Medulla oblongata (tissue), 1 donor: ENCODE results near the gene GALNT5.
"Not testable (repeated sequence)": the region's sequence is repeated elsewhere in the genome, so short reads cannot be mapped to it uniquely, and the experiment has no call there.

ENCODE experiments used
- DNase-seq: peaks from one replicate; pipeline ENCODE4 v3.0.0-alpha.2; 2015; ENCODE audit errors: extremely low spot score

Gene GALNT5, protein sequence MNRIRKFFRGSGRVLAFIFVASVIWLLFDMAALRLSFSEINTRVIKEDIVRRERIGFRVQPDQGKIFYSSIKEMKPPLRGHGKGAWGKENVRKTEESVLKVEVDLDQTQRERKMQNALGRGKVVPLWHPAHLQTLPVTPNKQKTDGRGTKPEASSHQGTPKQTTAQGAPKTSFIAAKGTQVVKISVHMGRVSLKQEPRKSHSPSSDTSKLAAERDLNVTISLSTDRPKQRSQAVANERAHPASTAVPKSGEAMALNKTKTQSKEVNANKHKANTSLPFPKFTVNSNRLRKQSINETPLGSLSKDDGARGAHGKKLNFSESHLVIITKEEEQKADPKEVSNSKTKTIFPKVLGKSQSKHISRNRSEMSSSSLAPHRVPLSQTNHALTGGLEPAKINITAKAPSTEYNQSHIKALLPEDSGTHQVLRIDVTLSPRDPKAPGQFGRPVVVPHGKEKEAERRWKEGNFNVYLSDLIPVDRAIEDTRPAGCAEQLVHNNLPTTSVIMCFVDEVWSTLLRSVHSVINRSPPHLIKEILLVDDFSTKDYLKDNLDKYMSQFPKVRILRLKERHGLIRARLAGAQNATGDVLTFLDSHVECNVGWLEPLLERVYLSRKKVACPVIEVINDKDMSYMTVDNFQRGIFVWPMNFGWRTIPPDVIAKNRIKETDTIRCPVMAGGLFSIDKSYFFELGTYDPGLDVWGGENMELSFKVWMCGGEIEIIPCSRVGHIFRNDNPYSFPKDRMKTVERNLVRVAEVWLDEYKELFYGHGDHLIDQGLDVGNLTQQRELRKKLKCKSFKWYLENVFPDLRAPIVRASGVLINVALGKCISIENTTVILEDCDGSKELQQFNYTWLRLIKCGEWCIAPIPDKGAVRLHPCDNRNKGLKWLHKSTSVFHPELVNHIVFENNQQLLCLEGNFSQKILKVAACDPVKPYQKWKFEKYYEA

DNA sequence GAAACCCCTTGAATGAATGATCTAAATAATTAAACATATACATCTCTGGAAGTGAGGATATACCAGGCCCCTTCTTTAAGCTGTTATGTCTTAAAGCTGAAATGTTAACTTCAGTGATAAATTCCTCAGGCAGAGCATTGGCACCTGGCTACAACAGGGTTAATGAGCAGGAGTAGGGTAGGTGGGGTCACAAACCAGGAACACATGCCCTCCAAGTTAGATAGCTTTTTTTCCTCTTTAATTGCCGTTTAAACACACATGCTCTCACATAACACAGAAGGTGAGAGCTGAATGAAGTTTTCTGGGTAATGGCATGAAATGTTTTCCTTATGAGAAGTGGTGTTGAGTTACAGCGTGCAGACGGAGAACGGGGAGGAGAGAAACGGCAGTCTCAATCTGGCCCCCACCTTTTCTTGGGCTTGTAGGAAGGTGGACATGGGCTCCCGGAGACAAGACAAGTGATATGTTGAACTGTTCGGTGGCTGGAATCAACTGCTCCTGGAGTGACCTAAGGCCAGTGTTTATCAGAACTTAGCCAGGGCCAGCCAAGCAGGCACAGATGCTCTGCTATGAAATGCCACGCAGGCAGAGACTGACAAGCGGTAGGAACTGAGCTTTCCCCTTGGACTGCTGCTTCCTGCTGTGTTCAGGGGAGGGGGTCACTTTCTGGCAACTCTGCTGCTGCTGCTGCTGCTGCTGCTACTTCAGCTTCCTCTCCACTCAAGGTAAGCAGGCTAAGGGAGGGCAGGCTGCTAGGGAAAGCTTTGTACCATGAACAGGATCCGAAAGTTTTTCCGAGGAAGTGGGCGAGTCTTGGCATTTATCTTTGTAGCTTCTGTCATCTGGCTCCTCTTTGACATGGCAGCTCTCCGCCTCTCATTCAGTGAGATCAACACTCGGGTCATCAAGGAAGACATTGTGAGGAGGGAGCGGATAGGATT is at the start of gene GALNT5:
Gene GALNT5, plus strand, starts transcription at position 394 of the 941 bp plus-strand sequence. Its CDS starts 378 bp downstream, at position 772.
- peak; percentile 12 for DNase-seq

DNA sequence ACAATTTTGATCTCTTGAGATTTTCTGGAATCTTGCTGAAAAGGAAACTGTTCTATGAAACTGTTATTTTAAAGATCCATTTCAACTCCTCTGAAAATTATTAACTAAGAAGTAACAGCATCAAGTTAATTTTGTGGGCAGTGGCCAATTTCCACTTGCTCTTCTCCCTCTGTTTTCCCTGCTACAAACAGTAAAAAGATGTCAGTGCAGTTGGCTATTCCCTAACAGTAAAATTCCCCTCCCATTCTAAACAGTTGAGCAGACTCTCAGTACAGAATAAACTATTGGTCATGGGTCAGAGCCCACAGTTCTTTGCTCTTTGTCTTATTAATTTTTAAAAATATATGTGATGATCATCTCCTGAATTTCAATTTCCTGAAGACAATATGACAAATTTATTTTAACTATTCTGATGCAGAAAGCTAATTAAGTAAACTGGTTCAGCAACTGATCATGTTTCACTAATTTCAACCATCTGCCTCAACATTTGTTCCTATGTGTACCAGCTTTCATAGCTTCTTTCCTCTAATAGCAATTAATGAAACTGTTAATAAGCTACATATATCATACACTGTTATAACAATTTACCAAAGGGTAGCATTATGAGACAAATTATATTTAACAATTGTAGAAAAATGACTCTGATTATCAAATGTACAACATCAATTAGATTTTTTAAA is 41.1 kb upstream of the GALNT5 start:
- DNase-seq: no peak

DNA sequence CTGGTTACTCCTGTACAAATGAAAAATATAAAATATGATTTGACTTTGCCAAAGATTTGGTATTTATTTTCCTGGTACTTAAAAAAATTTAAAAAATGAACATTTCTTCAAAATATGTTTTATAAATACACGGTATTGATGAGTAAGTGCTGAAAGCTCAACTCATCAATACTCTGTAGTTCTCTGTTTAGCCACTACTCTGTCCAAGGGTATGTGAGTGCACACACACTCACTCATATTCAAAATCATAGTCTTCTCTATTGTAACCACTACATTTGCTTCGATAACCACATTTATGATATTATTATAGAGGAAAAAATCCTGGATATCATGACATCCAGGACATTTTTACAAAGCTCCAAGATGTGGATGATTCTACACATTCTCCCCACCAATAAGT is 40.1 kb upstream of the GALNT5 start:
- DNase-seq: no peak

DNA sequence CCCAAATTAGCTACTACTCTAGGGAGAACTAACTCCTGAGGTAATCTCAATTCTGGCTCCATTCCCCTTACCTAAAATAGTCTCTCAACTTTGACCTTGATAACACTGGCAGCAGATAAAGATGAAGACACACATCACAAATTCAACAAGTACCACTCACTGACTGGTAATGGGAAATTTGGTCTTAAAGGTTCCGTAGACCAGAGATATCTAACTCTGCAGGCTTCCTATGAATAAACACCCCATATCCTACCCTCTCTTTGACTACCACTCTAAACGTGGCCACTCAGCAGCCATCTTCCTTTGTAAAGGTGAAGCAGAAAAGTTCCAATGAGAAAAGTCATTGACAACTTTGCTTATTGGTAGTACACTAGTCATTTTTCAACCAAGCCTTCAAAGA is 38.6 kb upstream of the GALNT5 start:
- DNase-seq: no peak

DNA sequence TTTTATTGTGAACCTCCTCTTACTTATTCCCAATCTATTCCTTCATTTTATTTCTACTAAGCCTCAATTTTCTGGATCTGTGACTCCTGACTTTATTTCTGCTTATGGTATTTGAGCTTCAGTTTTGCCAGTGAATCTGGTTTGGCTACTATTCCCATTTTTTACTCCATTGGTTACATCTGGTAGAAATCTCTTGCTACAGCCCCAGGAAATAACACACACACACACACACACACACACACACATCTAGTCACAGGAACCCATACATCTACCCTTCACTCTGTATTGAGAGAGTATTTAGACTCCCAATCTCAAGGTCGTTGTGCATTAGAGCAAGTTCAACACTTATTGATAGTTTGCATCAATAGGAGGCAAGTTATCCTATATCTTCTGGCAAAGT is 37.0 kb upstream of the GALNT5 start:
- DNase-seq: no peak

DNA sequence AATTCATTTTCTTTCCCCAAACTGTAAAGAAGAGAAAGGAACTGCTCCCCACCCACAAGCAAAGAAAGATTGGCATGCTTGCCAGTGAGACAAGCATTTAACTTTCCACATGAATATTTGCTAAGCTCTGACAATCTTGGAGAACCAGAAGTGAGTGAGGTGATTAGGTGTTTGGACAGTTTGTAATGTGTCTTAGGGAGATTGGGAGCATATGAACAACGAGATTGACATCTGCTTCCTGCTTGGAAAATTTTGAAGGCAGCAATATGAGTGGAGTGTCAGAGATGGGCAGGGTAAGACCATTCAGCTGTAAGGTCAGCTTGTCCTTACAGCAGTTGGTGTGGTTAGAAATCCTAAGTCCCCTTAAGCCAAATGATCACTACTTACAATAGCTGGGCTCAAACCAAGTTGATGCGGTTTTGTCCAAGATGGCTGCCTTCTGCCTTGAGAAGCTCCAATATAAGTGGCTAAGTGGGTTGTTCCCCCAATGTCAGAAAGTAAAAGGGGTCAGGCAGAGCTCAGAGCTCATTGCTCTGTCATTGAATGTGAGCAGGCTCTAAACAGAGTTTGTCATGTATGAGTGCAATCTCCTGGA is 36.0 kb upstream of the GALNT5 start:
- no peak for DNase-seq

DNA sequence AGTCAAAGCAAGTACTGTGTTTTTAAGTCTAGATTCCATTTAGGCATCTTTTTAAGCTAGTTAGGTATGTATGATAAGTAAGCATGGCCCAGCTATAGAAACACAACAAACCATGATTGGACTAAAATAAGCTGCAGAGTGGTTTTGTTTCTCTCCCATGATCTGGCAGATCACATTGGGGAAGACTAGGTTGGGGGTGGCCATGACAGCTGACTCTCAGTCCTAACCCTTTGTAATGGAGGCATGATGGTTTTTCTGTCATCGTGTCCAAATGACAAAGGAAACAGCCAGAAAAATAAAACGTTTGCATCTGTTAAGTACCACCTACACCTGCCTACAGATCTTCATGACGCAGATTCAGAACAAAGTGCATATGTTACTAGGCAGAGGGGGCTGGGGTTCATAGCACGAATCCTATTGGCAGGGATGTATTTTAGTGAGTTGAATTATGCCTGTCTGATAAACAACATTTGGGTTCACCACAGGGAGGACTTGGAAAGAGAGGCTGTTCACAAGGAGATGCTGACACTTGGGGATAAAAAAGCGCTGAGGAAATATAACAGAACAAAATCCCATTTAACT is 33.8 kb upstream of the GALNT5 start:
- DNase-seq: no peak

DNA sequence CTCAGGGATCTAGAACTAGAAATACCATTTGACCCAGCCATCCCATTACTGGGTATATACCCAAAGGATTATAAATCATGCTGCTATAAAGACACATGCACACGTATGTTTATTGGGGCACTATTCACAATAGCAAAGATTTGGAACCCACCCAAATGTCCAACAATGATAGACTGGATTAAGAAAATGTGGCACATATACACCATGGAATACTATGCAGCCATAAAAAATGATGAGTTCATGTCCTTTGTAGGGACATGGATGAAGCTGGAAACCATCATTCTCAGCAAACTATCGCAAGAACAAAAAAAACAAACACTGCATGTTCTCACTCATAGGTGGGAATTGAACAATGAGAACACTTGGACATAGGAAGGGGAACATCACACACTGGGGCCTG is 33.1 kb upstream of the GALNT5 start:
- not testable (repeated sequence) for DNase-seq

DNA sequence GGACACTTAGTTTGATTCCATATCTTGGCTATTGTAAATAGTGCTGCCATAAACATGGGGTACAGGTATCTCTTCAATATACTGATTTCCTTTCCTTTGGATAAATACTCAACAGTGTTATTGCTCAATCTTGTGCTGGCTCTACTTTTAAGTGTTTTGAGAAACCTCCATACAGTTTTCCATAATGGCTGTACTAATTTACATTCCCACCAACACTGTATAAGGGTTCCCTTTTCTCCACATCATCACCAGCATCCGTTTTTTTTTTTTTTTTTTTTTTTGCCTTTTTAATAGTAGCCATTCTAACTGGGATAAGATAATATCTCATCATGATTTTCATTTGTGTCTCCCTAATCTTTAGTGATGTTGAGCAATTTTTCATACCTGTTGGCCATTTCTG is 29.9 kb upstream of the GALNT5 start:
- DNase-seq: no peak

DNA sequence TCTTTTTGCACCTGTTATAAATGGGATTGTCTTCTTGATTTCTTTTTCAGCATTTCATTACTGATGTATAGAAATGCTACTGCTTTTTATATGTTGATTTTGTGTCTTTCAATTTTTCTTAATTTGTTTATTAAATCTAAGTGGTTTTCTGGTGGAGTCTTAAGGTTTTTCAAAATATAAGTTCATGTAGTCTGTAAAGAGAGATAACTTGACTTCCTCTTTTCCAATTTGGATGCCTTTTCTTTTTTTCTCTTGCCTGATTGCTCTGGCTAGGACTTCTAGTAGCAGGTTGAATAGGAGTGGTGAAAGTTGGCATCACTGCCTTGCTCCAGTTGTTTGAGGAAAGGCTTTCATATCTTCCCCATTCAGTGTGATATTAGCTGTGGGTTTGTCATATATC is 28.6 kb upstream of the GALNT5 start:
- no peak for DNase-seq

DNA sequence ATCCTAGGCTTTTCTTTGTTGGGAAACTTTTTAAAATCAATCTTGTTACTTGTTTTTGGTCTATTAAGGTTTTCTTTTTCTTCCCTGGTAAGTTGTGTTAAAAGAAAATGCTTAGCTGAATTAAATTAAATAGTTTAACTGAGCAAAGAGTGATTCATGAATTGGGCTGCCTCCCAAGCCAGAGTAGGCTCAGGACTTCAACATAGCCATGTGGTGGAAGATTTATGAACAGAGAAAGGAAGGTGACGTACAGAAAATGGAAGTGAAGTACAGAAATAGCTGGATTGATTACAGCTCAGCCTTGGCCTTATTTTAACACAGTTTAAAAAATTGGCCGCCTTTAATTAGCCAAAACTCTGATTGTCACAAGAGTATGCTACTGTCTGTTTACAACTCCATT is 27.9 kb upstream of the GALNT5 start:
- DNase-seq: no peak

DNA sequence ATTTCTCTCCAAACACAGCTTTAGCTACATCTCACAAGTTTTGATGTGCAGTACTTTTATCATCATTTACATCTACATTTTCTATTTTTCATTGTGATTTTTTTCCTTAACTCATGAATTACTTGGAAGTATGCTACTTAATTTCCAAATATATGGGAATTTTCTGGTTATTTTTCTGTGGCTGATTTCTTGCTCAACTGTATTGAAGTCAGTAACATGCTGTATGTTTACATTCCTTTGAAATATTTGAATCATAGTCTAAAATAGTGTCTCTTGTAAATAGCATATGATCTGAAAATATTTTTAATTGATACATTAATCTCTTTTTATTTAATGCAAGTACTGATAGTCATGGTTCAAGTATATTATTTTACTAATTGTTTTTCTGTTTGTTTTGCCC is 26.0 kb upstream of the GALNT5 start:
- DNase-seq: no peak

DNA sequence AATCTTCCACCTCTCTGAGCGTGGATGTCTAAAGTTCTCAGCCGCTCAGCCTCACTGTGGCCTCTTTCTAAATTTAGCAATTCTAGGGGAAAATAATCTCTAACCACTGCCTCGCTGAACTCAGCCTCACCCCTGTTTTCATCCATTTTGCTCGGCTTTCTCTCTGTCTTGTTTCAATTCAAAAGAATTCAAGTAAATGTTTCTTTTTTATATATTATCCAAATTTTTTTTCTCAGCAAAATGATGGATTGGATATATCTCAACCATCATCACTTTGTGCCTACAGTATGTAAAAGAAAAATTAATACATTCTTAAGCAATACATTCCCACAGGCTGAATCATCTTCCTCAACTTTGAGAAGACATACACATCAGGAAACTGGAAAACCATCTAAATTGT is 24.0 kb upstream of the GALNT5 start:
- no peak for DNase-seq

DNA sequence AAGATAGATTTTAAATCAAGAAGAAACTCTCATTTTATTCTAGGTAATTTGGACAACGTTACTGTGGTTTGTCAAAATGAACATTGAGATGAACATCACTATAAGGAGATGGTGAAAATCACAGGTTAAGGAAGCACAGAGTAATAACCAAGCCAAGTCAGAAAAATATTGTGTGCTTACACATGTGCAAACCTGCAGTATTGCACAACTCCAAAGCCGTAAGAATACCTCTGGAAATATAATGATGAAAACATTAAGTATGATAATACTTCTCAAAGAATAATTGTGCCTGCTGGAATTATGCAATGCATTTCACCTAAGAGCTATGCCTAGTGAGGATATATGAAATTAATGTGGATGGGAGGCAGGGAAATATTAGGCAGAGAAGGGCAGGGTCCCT is 21.1 kb upstream of the GALNT5 start:
- DNase-seq: no peak

DNA sequence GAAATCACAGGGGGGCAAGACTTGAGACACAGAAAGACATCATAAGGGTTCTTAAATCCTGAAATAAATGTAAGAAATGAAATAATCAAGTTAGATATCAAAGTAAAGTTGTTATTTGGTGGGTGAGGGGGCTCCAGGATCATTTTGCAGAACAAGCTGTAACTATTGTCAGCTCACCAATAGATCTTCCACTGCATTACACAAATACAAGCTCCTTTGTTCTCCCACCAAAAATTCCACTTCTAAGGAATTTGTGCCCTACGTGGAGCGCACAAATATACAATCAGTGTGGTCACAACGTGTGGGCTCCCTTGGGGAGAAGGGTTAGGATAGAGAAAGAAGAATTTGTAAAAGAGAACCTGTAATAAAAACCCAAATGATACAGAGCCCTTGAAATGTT is 19.2 kb upstream of the GALNT5 start:
- no peak for DNase-seq

DNA sequence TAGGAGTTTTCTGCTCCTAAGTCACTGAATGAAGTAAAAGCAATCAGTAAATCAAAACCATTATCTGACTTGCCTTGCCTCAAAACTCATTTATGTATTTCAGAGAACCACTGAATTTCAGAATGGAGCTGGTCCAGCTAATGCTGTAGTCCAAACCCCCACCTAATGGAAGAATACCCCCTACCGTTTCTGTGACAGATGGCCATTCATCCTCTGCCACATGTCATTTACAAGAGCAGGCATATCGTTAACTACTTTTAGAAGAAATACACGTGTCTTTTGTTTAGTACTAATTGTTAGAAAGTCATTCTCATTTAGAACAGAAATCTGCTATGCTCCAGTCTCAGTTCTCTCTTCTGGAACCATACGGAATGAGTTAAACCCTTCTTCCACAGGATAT is 12.8 kb upstream of the GALNT5 start:
- DNase-seq: no peak

DNA sequence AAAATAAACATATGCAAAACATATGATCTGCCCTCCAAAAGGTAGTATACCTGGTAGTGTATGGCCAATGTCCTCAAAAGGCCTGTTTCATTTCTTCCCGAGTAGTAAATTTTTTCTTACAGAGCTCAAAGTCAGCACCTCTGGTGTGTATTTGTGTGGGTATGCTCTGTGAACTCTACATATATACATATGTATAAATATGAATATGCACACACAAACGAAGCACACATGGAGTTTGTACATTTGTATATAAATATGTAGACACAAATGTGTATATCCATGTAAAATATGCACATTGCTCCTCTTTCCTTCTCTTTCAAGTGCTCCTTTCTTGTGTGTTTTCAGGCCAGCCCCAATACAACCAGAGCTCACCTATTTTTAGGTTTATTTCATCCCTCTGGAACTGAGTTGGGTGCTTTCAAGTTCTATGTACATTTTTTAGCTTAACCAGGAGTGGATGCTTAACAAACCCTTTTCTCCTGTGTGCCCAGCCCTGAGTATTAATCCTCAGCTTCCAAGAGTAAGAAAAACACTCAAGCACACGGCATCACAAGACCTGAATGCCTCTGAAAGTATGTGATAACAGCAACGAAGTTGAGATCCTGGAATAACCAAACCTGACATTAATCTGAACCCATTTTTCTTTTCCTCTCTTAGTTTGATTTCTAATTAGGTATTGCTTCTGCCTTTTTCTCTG is 12.2 kb upstream of the GALNT5 start:
- DNase-seq: no peak

DNA sequence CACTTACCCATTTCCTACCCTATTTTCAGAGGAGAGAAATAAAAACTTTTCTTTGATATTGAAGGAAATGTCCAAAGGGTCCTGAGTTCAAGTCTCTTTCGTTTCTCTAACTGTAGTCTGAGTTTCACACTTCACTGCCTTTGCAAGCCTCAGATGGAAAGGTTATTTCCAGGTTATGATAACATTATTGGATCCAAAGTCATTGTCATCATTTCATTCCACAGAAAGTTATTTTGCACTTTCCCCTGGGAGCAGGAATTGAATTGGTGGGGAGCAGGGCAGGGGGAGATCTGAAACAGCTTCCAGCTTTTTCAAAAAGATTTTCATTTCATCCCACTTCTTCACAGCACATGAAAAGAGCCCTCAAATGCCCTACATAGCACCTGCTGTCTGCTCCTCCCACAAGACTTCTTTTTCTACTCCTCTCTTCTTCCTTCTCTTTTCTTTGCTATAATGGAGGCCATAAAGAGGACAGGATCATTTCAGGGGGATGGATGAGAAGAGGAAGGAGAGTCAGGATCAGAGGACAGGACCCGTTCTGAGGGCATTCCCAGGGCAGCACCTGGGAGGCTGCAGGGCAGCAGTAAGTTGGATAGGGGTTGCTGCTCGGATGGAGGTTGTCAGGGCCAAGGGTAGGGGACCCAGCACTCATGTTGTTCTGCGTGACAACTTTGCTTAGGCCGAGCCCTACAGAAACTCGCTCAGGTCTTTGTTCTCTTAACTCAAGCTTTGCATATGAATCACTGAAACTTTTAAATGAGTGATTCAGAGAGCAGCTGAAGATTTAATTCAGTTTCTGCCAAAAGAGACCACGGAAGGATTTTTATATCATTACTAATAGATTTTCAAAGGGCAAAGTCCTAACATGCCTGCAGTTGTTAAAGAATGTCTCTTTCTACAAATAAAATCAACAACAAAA is 11.4 kb upstream of the GALNT5 start:
- DNase-seq: no peak
